Liver (tissue), 3 donors: ENCODE measurements around the gene LRP5.

ENCODE experiments used
- CTCF ChIP-seq: fragments of 150-350 bp; IDR thresholded peaks from 2 replicates; pipeline ENCODE4 v1.5.1; 2017; ENCODE audit warnings: improper control_type of control experiment, low read depth, low read length; ENCODE audit not compliant: missing input control
- EGR1 ChIP-seq, 2 donors: IDR thresholded peaks; 2 replicates each; pipeline ENCODE4 v1.6.1; 2016 to 2018; ENCODE audit warnings: antibody characterized with exemption in 2 of 2, low read depth in 2 of 2
- JUND ChIP-seq, 2 donors: IDR thresholded peaks; 2 replicates each; pipeline ENCODE4 v1.6.1; 2016; ENCODE audit warnings: antibody characterized with exemption in 2 of 2
- RAD21 ChIP-seq, 2 donors: IDR thresholded peaks; 2 replicates each; pipeline ENCODE4 v1.6.1; 2016; ENCODE audit warnings: antibody characterized with exemption in 2 of 2, mild to moderate bottlenecking in 2 of 2
- TF ChIP-seq, protein P1 (sequence below): IDR thresholded peaks from 2 replicates; pipeline ENCODE4 v1.6.1; 2016; ENCODE audit warnings: antibody characterized with exemption, mild to moderate bottlenecking
- donor health status: healthy.
- donor health status: healthy.

DNA sequence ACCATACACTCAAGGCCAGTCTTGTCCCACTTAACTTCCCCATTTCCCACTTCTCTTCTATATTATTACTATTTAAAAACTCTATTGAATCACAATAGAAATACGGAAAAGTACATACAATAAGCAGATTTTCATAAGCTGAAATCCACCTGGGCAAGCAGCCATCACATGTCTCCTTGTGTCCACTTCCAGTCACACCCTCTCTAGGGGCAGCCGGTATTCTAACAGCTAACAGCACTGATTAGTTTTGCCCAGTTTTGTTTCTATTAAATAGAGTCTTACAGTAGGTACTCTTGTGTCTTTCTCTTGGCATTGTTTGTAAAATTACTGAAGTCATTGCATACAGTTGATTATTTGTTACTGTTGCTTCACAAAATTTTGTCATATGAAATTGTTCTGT is 185.9 kb downstream of the LRP5 start:
- no peak for TF ChIP-seq CTCF
- TF ChIP-seq EGR1 (IDR thresholded peaks at IDR 0.05; ENCODE audit: low read depth in 2 of 2) = no peak
- TF ChIP-seq, protein P1, sequence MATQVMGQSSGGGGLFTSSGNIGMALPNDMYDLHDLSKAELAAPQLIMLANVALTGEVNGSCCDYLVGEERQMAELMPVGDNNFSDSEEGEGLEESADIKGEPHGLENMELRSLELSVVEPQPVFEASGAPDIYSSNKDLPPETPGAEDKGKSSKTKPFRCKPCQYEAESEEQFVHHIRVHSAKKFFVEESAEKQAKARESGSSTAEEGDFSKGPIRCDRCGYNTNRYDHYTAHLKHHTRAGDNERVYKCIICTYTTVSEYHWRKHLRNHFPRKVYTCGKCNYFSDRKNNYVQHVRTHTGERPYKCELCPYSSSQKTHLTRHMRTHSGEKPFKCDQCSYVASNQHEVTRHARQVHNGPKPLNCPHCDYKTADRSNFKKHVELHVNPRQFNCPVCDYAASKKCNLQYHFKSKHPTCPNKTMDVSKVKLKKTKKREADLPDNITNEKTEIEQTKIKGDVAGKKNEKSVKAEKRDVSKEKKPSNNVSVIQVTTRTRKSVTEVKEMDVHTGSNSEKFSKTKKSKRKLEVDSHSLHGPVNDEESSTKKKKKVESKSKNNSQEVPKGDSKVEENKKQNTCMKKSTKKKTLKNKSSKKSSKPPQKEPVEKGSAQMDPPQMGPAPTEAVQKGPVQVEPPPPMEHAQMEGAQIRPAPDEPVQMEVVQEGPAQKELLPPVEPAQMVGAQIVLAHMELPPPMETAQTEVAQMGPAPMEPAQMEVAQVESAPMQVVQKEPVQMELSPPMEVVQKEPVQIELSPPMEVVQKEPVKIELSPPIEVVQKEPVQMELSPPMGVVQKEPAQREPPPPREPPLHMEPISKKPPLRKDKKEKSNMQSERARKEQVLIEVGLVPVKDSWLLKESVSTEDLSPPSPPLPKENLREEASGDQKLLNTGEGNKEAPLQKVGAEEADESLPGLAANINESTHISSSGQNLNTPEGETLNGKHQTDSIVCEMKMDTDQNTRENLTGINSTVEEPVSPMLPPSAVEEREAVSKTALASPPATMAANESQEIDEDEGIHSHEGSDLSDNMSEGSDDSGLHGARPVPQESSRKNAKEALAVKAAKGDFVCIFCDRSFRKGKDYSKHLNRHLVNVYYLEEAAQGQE = no peak
- TF ChIP-seq JUND (IDR thresholded peaks at IDR 0.05) = no peak
- TF ChIP-seq RAD21 (IDR thresholded peaks at IDR 0.05) = no peak
